SK-N-SH treated with all-trans-retinoic acid at 6 μM for 48 hours (cell line): Measurements from ENCODE around the gene ZDHHC8.

Source experiments
- ARNTL ChIP-seq: fragments of 450-650 bp; formaldehyde crosslinking; IDR thresholded peaks from 2 replicates; pipeline ENCODE4 v1.5.0; 2020; ENCODE audit warnings: low read depth, mild to moderate bottlenecking, moderate library complexity, borderline replicate concordance
- BACH2 ChIP-seq: fragments of 250-450 bp; sonication (Bioruptor Pico); IDR thresholded peaks from 2 replicates; pipeline ENCODE4 v1.9.0; 2021; ENCODE audit warnings: mild to moderate bottlenecking, borderline replicate concordance
- GLIS3 ChIP-seq: fragments of 250-450 bp; sonication (Bioruptor Pico); IDR thresholded peaks from 2 replicates; pipeline ENCODE4 v1.5.0; 2020; ENCODE audit warnings: mild to moderate bottlenecking, moderate library complexity
- PATZ1 ChIP-seq: fragments of 250-450 bp; sonication (Bioruptor Pico); IDR thresholded peaks from 2 replicates; pipeline ENCODE4 v1.8.0; 2020; ENCODE audit warnings: mild to moderate bottlenecking, moderate library complexity, borderline replicate concordance
- POU6F1 ChIP-seq: fragments of 250-450 bp; sonication (Bioruptor Pico); IDR thresholded peaks from 2 replicates; pipeline ENCODE4 v1.8.0; 2021; ENCODE audit warnings: low read depth, mild to moderate bottlenecking, moderate library complexity, borderline replicate concordance
- PPARA ChIP-seq: fragments of 250-450 bp; sonication (Bioruptor Pico); IDR thresholded peaks from 2 replicates; pipeline ENCODE4 v1.5.0; 2020; ENCODE audit warnings: mild to moderate bottlenecking, borderline replicate concordance
- SNAI2 ChIP-seq: fragments of 250-450 bp; sonication (Bioruptor Pico); IDR thresholded peaks from 2 replicates; pipeline ENCODE4 v1.5.0; 2020; ENCODE audit warnings: mild to moderate bottlenecking, moderate library complexity
- TOX ChIP-seq: fragments of 250-450 bp; sonication (Bioruptor Pico); IDR thresholded peaks from 2 replicates; pipeline ENCODE4 v1.8.0; 2021; ENCODE audit warnings: mild to moderate bottlenecking, moderate library complexity, borderline replicate concordance
- ZFP3 ChIP-seq: fragments of 250-450 bp; sonication (Bioruptor Pico); IDR thresholded peaks from 2 replicates; pipeline ENCODE4 v1.5.0; 2020; ENCODE audit warnings: mild to moderate bottlenecking, moderate library complexity
- ZFP30 ChIP-seq: fragments of 450-650 bp; formaldehyde crosslinking; IDR thresholded peaks from 2 replicates; pipeline ENCODE4 v1.5.0; 2022; ENCODE audit warnings: mild to moderate bottlenecking, moderate library complexity

GRCh38 chr22:20128619-20128901 lies 3.0 kb upstream of the ZDHHC8 start:
- TF ChIP-seq ARNTL (CRISPR knock-in tag) (no peak), ZFP30 (CRISPR knock-in tag) (no peak), PATZ1 (CRISPR knock-in tag) (no peak), TOX (CRISPR knock-in tag) (no peak), BACH2 (CRISPR knock-in tag) (no peak), ZFP3 (CRISPR knock-in tag) (no peak), PPARA (CRISPR knock-in tag) (no peak), GLIS3 (CRISPR knock-in tag) (no peak), POU6F1 (CRISPR knock-in tag) (no peak), SNAI2 (CRISPR knock-in tag) (no peak)
